ENCODE data around the gene INTS11. TPM values are rescaled to one million over a fixed set of nuclear protein-coding genes. Genes with fewer than 3 reads are reported as not detected.

Gene INTS11
- total and polyA plus RNA-seq, 9 of the 15 experiments (the other 6 are each of a cell fraction or from before 2014, with no cell fraction given): 3.6 to 183 (median 110) TPM

GRCh38 chr1:1307923-1308755 is 16.3 kb downstream of the INTS11 start, which contains the start of the genes ACAP3 and PUSL1 (continued):
- TF ChIP-seq ELK3 (CRISPR knock-in tag; IDR thresholded peaks at IDR 0.05) (no peak), REST (IDR thresholded peaks at IDR 0.05; ENCODE audit: borderline replicate concordance) (no peak), REST (CRISPR knock-in tag; IDR thresholded peaks at IDR 0.05; ENCODE audit: low read depth) (no peak), RBM14 (IDR thresholded peaks at IDR 0.05; ENCODE audit: borderline replicate concordance, insufficient read depth, low read depth, low read length) (0 out of 2 replicates have a peak, but pooled peaks have one; percentile 39), SRSF9 (IDR thresholded peaks at IDR 0.05; ENCODE audit: borderline replicate concordance, low read depth, low read length) (no peak), STAG1 (CRISPR knock-in tag; IDR thresholded peaks at IDR 0.05; ENCODE audit: borderline replicate concordance) (no peak), ZNF12 (CRISPR knock-in tag; IDR thresholded peaks at IDR 0.05) (peak; percentile 83), HMG20A (CRISPR knock-in tag; conservative IDR thresholded peaks at IDR 0.05) (no peak), U2AF1 (optimal IDR thresholded peaks at IDR 0.05; ENCODE audit: low read depth, low read length) (peak; percentile 98), USF1 (CRISPR knock-in tag; IDR thresholded peaks at IDR 0.05) (no peak), SIN3B (IDR thresholded peaks at IDR 0.05; ENCODE audit: low read depth) (0 out of 2 replicates have a peak, but pooled peaks have one; percentile 8), ATF7 (IDR thresholded peaks at IDR 0.05) (peak; percentile 79), ZNF197 (CRISPR knock-in tag; IDR thresholded peaks at IDR 0.05; ENCODE audit: low read depth) (no peak), KLF6 (CRISPR knock-in tag; IDR thresholded peaks at IDR 0.05; ENCODE audit: borderline replicate concordance) (no peak), FOXJ2 (tag; IDR thresholded peaks at IDR 0.05) (no peak), NCOA4 (IDR thresholded peaks at IDR 0.05; ENCODE audit: partially characterized antibody) (no peak), MAX (CRISPR knock-in tag; IDR thresholded peaks at IDR 0.05) (peak; percentile 85), CCAR2 (IDR thresholded peaks at IDR 0.05; ENCODE audit: low read depth, low read length) (no peak)

Measured in K562 (cell line).